Fibroblast of skin of abdomen (primary cell): ENCODE data around the gene FAM151B.
"Not testable (repeated sequence)": the region's sequence is repeated elsewhere in the genome, so short reads cannot be mapped to it uniquely, and the experiment has no call there.

Experiments
- DNase-seq: peaks from one replicate; pipeline ENCODE4 v3.0.0-alpha.2; 2013

FAM151B gene

DNA sequence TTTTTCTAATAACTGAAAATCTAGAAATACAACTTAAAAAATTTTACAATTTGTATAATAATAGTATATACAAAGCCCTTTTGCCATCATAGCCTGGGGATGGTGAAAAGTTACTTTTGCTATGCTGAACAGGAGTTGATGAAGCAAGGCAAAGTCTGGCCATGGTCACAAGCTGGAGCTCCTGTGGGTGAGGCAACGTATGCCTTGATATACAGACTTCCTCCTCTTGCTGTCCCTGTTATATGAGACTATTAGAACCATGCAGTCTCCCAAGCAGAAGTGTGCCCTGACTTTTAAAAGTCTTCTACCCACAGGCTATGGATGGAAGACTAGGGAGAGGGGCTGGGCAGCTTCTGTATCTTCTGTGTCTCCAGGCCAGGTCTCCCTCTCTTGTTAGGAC lies 15.7 kb downstream of the FAM151B start:
- no peak for DNase-seq

DNA sequence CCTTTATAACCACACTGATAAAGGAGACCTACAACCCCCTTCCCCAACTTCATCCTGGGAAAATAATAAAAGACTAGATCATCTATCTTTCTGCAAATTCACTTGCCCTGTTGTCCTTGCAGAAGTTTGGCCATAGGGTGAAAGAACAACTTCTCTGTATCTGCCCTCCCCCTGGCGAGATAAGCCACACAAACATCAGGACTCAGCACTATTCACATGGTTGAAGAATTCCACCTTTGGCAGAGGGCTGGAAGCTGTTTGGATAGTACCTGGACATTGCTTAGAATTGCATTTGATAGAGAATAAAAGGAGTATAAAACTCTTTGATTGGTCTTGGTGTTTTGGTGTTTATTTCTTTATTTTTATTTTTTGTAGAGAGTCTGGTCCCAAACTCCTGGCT lies 16.9 kb downstream of the FAM151B start:
- no peak for DNase-seq

DNA sequence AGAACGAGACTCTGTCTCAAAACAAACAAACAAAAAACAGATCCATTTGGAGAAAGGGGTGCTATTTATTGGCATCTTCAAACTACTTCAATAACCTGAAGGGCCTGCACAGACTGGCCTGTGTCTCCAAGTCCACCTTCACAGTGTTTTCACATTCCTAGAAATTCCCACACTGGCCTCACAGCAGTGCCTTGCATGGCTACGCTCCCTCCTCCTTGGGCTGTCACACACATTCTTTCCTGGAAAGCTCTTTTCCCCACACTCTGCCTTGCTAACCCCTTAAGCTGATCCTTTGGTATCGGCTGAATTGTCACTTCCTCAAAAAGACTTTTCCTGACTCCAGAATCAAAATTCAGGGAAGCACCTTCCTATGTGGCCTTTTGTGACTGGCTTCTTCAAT lies 19.8 kb downstream of the FAM151B start:
- DNase-seq, result no peak

DNA sequence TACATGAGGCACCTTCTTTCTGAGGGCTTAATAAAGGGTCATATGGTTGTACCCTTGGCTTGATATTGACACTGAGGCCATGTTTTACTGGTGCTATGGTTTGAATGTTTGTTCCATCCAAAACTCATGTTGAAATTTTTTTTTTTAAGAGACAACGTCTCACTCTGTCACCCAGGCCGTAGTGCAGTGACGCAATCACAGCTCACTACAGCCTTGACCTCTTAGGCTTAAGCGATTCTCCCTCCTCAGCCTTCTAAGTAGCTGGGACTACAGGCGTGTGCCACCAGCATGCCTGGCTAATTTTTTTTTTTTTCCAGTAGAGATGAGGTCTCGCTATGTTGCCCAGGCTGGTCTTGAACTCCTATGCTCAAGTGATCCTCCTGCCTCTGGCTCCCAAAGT lies 20.9 kb downstream of the FAM151B start:
- no peak for DNase-seq

DNA sequence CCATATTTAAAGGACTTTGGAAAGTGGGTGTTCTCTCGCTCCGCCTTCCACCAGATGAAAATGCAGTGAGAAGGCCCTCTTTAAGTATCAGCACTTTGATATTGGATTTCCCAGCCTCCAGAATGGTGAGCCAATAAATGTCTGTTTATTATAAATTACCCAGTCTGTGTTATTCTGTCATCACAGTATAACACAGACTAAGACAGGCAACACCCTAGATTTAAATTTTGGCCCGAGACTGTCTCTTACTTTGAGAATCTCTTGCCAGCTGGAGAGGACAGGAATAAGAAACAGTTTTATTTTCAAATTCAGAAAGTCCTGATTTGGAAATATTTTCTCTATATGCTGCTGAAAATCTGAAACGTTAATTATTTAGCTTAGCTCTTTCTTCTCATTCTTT lies 21.5 kb downstream of the FAM151B start:
- no peak for DNase-seq

DNA sequence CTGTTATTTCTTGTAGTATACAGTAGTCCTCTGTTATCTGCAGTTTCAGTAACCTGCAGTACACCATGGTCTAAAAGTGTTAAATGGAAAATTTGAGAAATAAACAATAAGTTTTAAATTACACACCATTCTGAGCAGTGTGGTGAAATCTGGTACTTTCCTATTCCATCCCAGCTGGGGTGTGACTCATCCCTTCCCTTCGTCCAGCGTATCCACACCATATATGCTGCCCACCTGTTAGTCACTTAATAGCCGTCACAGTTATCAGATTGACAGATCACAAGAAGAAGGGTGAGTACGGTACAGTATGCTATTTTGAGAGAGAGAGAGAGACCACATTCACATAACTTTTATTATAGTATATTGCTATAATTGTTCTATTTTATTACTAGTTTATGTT lies 28.9 kb downstream of the FAM151B start:
- peak; percentile 63 for DNase-seq

DNA sequence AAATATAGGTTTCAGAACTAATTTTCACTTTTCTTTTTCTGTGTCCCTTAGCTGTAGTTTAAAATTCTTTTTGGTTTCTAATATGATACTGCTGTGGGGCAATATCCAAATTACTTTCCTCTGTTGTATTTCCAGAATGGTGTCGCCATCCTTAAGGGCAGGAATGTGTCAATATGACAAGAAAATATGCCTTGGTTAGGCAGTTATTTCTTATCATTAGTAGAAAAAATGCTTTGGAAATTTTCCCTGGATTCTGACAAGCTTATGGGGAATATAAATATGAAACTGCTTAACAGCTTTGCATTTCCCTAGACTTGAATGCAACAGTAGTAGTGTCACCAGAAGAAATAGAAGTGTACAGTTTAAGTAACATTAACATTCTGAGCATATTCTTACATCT lies 52.8 kb downstream of the FAM151B start:
- no peak for DNase-seq

DNA sequence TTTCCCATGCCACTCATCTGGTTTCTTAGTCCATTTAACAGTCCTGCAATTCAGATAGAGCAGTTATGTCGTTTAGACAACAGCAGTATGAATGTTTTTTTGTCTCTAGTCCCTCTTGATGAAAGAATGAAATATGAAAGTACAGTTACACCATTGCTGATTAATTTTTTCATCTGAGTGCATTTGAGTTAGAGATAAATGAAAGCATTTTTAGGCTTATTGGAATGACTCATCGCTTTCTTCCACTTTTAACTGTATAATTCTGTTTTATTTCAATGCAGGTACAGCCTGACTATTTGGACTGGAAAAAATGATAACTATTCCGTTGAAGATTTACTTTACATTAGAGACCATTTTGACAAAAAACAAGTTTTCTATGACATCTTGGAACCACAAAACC lies 53.5 kb downstream of the FAM151B start:
- no peak for DNase-seq

DNA sequence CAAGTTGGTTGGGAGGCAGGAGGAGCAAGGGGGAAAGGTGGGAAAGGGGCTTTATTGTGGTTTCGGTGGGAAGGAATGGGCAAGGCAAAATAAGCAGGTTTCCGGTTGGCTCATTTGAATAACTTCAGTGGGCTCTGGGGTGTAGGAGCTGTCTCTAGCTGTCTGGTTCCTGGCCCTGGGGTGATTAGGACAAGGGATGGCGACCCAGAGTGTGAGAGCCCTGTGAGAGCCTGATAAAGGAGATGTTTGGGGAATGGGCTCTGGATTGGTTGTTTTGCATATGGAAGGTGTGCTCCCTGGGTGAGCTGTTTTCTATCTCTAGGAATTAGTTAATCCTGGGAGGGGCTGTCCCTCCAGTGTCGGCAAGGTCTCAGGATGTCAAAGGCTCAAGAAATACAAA lies 66.7 kb downstream of the FAM151B start:
- DNase-seq, result no peak

DNA sequence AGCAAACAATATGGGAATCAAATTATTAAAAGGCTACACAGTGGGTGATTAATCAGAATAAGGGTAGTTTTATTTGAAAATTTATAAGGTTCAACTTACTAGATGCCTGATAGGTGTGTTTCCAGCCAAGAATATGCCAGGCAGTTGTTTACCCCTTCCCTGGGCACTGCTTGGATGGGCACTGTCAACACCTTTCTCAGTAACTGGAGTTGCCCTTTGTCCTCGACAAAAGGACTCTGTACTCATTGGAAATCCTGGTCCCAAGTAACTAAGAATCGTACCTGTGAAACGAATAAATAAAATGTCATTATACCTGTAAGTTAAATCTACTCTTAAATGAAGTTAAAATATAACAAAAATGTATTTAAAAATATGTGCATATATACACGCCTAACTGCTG lies 67.2 kb downstream of the FAM151B start:
- no peak for DNase-seq

DNA sequence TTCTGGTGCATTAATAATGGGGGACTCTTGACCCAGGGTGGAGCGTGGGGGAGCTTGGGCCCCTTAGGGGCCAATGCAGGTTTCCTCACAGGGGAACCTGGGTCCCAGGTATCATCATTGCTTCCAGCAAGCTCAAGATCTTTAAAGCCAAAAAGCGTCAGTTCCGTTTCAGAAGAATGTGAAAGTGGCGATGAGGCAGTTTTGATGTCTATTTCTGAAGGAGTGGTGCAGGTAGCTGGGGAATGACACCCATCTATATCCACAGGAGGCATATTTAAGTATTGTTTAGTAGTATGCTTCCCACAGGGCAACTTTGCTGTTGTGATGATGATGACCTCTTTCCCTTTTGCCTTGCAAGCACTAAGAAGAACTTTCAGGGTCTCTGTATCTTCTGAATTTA lies 71.3 kb downstream of the FAM151B start:
- no peak for DNase-seq

DNA sequence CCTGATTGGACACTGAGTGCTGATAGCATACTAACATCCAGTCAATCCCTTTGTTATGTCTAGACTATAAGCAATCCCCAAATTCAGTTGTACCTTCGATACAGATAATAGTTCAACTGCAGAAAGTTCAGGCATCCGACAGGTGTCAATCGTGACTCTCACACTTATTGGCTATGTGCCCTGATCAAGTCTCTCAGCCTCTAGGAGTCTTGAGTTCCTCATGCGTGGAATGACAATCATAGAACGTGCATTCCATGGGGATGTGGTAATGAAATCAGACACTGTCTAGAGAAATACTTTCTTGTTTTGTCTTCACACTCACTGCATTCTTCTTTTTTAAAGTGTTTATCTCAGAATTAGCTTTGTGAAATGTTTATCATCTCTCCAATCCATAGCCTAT lies 77.4 kb downstream of the FAM151B start:
- DNase-seq, result no peak

DNA sequence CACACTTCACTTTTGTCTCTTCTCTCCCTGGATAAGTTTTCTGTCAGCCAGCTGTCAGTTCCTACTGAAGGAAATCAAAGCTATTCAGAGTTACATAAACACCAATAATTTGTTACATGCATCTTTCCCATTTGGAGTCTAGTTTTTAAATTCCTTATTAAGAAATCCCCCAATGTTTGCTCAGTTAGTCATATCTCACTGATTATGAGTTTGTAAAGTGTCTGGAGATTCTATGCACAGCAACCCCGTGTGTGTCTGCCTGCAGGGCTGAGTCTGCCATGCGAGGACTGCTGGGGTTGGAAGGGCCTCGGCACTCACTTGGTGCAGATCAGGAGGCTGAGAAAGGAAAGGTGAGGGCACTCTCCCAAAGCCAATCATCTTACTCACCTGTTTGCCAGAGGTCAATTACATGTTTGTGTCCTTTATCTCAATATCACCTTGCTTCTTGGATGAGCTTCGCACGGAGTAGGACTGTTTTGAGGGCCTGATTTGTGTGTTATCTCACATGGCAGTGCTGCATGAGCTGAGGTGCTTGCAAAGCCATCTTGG lies 78.9 kb downstream of the FAM151B start:
- no peak for DNase-seq

DNA sequence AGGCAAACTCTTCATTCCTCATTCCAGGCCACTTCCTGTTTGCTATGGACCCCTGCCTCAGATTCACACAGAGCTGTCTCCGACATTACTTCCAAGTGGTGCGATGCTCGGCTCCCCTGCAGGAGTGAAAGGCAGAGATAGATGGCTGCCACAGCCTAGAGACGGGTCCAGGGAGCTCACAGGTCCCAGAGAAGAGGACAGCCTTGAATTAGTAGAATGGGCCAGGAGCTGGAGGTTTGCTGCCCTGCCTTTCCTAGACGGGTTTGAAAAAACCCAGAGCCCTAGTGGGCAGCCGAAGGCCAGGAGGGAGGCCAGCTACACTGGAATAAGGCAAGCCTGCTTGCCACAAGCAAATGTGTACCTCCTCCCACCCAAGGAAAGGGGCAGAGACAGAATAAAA lies 80.4 kb downstream of the FAM151B start:
- no peak for DNase-seq

DNA sequence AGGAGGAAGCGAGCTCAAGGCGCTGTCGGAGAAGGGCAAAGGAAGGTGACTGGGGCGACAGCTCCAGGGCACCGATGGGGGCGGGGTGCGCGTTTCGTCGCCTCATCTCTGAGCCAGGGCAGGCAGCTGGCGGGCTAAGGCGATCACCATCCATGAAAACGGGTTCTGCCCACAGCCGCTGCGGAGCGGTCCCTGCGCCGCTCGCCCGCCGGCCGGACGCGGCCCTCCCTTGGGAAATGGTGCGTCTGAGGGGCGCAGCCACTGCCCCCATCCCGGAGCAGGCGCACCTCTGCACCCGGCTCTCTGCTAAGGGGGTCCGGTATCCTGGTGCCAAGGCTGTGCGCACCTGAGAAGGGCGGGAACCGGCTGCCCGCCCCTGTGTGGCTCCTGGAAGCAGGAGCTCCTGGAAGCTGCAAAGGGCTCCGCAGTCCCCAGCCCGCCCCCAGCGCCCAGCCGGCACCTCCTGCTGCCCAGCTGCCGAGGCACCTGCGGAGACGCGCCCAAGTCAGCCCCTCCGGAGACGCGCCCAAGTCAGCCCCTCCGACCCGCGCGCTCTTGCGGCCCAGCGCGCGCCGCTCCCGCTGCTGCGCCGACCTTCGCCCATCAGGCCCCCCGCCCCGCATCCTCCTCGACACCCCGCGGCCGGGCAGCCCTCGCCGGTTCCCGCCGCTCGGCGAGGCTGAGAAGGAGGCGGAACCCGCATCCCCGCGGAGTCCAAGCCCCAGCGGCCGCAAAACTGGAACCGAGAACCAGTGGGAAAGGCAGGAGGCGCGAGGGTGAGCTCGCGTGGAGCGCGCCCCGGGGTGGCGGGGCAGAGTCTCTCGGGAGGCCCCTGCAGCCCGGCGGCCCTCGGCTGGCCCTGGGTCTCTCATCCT lies 81.4 kb downstream of the FAM151B start:
- no peak for DNase-seq

DNA sequence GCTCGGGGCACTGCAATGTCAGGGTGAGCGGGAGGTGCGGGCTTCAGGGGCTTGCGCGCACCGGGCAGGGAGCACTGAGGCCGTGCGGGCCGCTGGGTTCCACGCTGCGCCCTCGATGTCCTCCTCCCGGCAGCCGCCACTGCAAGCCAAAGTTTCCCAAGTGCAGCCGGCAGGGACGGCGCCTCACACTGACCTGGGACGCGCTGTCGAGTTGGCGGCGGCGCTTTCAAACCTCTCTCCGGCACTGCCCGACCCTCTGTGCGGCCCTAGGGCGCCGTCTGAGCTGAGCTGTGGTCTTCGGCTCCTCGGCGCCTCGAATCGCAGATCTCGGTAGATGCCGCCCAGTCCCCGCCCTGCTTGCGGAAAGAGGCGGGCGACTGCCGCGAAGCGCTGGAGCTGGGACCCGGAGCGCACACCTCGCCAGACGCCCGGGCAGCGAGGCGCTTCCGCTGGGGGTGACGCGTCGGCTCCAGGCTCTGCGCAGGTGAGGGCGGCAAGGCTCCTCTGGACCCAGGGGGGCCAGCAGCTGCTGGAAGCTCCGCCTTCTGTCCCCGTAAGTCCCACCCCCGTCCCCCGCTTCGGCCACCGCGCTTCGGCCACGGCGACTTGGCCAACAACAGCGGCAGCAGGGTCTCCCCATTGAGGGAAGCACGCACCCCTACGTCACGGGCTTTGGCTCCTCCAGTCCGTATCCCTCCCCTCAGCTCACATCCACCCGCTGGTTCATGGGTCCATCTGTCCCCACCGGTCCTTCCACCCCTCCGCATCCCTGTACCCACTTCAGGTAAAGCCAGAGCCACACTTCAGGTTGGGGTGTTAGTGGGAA lies 82.3 kb downstream of the FAM151B start, which contains the start of gene ANKRD34B:
ANKRD34B (minus strand) TSS at position 320 of the 826 bp plus-strand sequence. CDS start 10,261 bp downstream, outside the sequence.
- no peak for DNase-seq

DNA sequence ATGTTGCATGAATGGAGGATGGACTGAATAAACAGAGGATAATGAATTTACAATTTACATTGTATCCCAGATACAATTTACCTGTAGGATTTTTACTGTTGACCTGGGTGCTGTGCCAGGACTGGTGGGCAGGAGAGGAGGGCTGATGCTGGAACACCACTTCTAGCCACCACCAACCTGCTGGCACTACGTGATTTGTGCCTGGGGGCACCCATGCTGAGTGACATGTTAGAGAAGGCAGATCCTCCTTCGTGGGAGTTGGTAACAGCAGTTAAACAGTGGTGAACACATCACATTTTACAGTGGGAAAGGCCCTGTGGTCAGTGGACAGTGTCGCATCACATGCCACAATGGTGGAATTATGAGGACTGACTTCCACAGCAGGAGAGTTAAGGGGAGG lies 85.2 kb downstream of the FAM151B start:
- no peak for DNase-seq

DNA sequence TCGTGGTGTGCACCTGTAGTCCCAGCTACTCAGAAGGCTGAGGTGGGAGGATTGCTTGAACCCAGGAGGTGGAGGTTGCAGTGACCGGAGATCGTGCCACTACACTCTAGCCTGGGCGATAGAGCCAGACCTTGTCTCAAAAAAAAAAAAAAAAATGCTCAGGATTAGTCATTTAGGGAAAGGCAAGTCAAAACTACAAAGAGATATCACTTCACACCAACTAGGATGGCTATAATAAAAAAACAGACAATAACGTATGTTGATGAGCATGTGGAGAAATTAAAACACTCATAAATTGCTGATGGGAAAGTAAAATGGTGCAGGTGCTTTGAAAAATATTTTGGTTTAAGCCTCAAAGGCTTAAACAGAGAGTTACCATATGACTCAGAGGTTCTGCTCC lies 88.5 kb downstream of the FAM151B start:
- no peak for DNase-seq

DNA sequence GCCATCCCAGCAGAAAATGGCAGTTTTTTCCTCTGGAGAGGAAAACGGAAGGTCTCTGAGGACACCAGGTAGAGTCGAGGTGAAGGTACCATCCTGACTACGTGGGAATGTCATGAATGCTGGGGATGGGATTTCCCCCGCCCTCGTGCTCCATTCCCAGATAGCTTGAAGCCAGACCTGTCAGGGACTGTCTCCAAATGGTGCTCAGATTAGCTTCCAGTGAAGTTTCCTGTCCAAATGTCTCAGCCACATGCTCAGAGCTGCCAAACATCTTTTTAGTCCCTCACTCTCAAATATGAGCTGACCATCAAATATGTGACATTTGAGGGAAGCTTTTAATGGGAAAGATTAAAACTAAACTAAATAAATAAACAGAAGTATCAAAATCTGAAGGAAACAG lies 89.8 kb downstream of the FAM151B start:
- no peak for DNase-seq

DNA sequence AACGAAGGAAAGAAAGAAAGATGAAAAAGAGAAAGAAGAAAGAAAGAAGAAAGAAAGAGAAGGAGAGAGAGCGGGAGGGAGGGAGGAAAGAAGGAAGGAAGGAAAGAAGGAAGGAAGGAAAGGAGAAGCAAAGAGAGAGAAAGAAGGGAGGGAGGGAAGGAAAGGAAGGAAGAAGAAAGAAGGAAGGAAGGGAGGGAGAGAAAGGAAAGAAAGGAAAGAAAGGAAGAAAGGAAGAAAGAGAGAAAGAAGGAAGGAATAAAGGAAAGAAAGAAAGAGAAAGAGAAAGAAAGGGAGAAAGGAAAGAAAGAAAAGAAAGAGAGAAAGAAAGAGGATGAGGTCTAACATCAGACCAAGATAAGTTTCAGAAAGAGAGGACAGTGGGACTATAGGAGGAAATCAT lies 91.2 kb downstream of the FAM151B start:
- DNase-seq, result no peak

DNA sequence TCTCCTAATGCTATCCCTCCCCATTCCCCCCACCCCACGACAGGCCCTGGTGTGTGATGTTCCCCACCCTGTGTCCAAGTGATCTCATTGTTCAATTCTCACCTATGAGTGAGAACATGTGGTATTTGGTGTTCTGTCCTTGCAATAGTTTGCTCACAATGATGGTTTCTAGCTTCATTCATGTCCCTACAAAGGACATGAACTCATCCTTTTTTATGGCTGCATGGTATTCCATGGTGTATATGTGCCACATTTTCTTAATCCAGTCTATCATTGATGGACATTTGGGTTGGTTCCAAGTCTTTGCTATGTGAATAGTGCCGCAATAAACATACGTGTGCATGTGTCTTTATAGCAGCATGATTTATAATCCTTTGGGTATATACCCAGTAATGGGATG lies 92.4 kb downstream of the FAM151B start:
- not testable (repeated sequence) for DNase-seq

DNA sequence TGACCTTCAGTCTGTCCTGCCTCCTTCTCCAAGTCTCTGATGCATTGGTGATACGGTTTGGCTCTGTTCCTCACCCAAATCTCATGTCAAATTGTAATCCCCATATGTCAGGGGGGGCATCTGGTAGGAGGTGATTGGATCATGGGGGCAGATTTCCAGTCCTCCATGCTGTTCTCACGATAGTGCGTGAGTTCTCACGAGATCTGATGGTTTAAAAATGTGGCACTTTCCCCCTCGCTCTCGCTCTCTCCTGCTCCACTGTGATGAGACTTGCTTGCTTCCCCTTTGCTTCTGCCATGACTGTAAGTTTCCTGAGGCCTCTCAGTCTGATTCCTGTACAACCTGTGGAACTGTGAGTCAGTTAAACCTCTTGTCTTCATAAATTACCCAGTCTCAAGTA lies 96.9 kb downstream of the FAM151B start:
- no peak for DNase-seq

DNA sequence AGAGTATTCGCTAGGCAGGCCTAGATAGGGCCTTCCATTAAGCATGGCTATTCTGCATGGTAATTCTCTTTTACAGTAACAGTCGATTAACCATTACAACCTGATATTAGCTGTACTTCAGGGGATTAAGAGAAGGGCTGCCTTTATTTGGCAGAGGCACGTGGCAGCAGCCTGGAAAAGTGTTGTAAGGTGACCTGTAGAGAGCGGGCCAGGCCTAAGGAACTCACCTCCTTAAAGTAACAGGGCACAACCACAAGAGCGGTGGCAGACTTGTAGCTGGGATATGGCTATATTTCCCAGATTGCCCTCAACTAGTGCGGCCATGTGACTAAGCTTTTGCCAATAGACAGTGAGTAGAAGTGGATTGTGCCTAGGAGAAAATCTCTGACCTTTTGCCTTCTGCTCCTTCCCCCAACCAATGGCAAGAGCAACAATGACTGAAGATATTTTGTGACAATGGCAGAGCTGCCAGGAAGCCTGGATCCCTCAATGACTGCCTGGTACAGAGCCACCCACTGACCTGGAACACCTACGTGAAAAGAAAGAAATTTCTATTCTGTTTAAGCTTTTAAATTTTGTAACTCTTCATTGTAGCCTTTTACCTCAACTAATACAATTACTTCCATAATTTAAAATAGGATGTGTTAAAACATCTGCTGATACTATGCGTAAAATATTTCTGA lies 101.1 kb downstream of the FAM151B start:
- no peak for DNase-seq
